Measurements from ENCODE around the gene MOV10.

MOV10 gene

GRCh38 chr1:112700290-112701226, 26.1 kb downstream of the MOV10 start:
- peak; percentile 73 for DNase-seq

GRCh38 chr1:112701227-112702066, 27.0 kb downstream of the MOV10 start:
- DNase-seq = no peak

GRCh38 chr1:112702067-112702395, 27.6 kb downstream of the MOV10 start:
- DNase-seq = no peak

GRCh38 chr1:112702420-112703261, 28.2 kb downstream of the MOV10 start:
- no peak for DNase-seq

- DNase-seq = no peak
These were observed 29.2 kb downstream of the MOV10 start for GRCh38 chr1:112703706-112704105.

DNA sequence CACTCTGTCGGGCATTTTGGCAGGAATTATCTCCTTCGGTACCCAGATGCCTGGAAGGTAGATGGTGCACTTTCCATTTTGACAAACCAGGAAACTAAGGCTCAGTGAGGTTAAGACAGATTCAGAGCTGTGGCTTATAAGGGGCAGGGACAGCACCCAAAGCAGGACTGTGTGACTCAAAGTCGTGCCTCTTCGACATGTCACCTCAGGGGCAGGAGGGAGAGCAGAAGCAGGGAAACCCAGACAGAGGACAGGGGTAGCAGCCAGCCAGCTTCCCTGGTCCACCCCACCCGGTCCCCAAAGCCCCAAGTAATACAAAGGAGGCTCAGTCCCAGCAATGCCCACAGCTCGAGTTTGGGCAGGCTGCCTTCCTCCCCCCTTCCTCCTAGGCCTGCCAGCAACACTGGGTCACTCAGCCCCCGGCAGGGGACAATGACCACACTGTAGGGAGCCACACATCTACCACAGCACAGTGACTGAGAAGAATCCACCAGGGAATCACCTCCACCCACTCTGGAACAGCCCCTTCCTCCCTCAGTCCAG, 30.0 kb downstream of the MOV10 start:
- DNase-seq = no peak

DNA sequence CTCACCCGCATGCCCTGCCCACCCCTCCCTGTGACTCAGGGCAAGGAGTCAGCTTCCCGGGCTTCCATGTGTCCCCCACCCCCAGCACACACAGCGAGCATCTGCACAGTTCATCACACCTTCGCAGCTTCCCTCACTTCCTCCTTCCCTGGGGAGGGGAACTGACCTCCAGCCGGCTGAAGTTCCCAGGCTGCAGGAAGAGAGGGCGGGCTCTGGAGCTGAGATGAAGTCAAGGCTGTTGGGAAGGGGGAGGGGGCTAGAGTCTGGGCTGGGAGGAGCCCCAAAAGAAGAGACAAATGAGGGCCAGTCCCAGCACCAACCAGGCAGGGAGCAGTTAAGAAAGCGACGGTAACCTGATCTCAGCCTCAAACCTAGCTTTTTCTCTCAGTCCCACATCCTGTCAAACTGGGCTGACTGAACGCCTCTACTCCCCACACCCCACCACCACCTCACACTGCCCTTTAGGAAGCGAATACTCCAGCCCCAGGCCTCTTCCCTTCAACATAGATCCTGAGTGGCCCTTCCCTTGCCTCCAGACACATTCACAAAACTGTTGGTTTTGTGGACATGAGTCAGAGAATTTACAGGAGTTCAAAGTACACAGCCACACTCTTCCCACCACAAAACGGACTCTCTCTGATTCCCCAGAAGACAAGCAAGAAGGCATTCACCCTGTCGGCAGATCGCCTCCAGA, 30.6 kb downstream of the MOV10 start:
- peak; percentile 32 for DNase-seq

DNA sequence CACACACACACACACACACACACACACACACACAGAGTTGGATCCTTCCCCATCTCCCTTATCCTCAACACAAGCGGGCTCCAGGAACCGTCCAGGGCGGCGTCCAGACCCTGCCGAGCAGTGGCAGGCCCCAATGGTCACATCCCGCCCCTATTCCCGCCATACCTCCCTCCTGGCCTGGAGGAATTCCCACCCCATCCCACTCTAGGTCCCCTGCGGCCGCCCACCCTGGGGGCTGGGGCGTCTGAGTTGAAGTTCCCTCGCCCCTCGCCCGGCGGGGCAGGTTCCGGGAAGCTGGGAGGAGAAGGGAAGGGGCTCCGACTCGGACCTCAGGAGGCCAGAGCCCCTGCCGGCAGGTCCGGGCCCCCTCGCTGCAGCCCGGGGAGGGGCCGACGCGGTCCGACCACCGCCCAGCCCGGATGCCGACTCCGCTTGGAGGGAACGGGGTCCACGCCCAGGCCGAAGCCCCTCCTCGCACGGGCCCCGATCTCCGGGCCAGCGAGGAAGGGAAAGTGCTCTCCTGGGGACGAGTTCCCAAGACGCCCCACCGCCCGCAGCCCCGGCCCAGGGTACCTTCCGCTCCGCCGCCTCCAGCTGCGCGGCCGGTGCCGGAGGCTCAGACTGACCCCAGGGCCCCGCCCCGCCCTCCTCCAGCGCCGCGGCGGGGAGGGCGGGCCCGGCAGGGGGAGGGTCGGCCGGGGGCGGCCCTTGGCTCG, 32.2 kb downstream of the MOV10 start, which contains the start of gene RHOC:
RHOC (minus strand) TSS at position 623 of the 716 bp plus-strand sequence. CDS start 3,328 bp downstream, outside the sequence.
- DNase-seq = no peak

DNA sequence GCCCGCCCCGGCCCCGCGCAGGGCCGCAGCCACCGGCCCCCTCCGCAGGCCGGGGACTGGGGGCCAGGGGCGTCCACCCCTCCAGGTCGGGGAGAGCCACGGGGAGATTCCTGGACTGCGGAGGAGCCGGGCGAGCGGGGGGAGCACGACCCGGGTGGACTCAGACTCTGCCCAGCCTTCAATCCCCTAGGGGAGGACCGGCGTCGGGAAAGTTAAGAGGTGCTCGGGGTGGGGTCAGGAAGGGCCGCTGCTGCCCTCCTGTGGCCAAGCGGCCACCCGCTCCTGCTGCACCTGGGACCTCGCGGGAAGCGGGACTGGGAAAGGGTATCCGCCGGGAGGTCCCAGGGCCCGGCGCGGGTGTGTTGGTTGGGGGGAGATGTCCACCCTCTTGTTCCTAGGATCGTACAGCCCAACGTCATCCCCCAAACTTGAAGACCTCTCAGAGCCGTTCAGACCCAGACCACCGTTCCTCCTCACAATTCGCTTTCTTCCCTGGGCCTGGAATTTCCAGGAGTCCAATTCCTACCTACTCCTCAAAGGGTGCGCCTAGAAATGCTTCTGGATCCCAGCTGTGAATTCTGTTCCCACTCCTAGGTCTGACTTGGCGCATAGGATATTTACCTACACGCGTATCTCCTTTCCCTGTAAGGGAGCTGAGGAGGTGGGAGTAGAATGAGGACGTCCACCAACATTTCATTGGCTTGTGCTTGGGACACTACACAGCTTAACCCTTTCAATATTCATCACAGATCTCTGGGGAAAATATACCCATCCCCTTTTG, 33.0 kb downstream of the MOV10 start:
- peak; percentile 47 for DNase-seq

GRCh38 chr1:112708002-112708448, 33.6 kb downstream of the MOV10 start:
- DNase-seq = no peak

- no peak for DNase-seq
These were observed 34.0 kb downstream of the MOV10 start for GRCh38 chr1:112708489-112708888.

- no peak for DNase-seq
These were observed 35.7 kb downstream of the MOV10 start for GRCh38 chr1:112710159-112710558.

- DNase-seq = no peak
These were observed 36.1 kb downstream of the MOV10 start for GRCh38 chr1:112710586-112710985.

- no peak for DNase-seq
These were observed 36.6 kb downstream of the MOV10 start for GRCh38 chr1:112711041-112711440.

- DNase-seq = no peak
These were observed 37.2 kb downstream of the MOV10 start for GRCh38 chr1:112711670-112712069.

- DNase-seq = no peak
These were observed 37.7 kb downstream of the MOV10 start for GRCh38 chr1:112712191-112712590.

DNA sequence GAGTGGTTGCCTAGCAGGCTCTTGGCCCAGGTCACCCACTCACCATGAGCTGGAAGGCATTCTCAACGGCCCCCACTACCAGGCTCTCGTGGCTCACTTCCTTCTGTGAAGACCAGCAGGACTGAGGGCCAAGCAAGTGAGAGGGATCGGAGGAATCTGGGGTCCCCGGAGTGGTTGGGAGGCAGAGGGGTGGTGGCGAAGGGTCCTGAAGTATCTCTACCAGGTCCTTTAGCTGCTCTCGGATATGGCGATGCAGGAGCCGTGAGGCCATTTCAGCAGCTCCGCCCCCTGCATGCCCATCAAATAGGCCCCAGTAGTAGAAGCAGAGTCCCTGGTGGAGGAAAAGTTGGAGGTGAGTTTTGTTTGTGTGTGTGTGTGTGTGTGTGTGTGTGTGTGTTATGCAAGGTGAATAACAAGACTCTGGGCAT, 38.3 kb downstream of the MOV10 start:
- DNase-seq = no peak

DNA sequence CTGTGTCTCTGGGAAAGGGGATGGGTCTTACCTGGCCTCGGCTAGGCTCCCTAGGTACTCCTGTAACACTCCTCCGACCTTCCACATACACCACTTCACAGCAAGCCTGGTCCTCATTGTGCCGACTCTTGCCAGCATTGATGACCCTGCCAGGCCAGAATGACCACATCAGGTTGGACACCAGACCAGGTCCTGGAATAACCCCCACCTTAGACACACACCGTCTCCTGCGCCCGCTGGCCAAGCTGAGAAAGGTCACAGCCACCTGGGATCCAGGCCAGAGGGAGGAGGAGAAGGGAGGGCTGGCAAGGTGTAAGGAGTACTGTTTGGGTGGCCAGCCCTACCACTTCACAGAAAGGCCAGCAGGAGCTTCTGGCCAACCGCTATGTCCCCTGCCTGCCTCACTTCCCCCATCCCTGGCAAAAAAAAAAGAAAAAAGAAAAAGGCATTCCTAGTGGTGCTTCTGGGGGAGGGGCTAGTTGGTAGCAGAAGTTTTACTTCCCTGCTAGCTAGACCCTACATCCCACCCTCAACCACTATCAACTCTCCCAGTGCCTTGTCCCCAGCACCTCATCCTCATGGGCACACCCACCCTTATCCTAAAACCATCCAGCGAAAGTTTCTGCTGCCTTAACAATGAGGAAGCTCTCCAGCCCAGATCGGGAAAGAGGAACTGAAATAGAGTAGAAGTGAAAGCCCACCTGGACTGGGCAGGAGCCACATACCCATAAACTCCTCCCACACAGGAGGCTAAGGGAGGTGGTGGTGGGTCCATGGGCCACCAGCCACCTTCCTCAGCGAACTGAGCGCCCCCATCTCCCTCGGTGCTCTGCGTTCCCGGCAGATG, 39.2 kb downstream of the MOV10 start:
- no peak for DNase-seq

All from NCI-H748 treated with DMSO at 0.1 percent for 48 hours (cell line).